Right atrium auricular region (tissue), 2 donors: Measurements from ENCODE around the gene NDC80. TPM values are rescaled to one million over a fixed set of nuclear protein-coding genes. Genes with fewer than 3 reads are reported as not detected.

ENCODE experiments used
- DNase-seq: peaks from one replicate; pipeline ENCODE4 v3.0.0-alpha.2; 2019; ENCODE audit warnings: low spot score
- H3K27ac ChIP-seq, 2 donors: fragments of 200-600 bp; sonication (generic); 1 replicate in 1 of 2; 2 replicates in 1 of 2; pipeline ENCODE4 v1.5.1; 2016 to 2019
- H3K27me3 ChIP-seq, 2 donors: fragments of 200-600 bp; sonication (generic); one replicate each; pipeline versions ENCODE4 v1.5.1 to v1.6.0; 2017 to 2019
- H3K36me3 ChIP-seq: fragments of 200-600 bp; sonication (generic); one replicate; pipeline ENCODE4 v1.5.1; 2016
- H3K4me1 ChIP-seq, 2 donors: fragments of 200-600 bp; sonication (generic); one replicate each; pipeline versions ENCODE4 v1.5.1 to v1.6.0; 2017 to 2019
- H3K4me3 ChIP-seq, 2 donors: fragments of 200-600 bp; sonication (generic); 1 replicate in 1 of 2; 2 replicates in 1 of 2; pipeline ENCODE4 v1.5.1; 2017 to 2019; ENCODE audit warnings: mild to moderate bottlenecking in 1 of 2, moderate library complexity in 1 of 2
- H3K9me3 ChIP-seq, 2 donors: fragments of 200-600 bp; sonication (generic); one replicate each; pipeline ENCODE4 v1.5.1; 2019
- total RNA-seq, 2 donors: library from RNA; depleted of rRNA; stranded (reverse); fragments of >200 nt; gene quantifications; one replicate each; pipeline ENCODE4 v1.1.0, GENCODE V29; 2016
- TF ChIP-seq, protein P1 (sequence below), 2 donors: fragments of 200-600 bp; sonication (generic); IDR thresholded peaks; one replicate each; pipeline ENCODE4 v1.5.1; 2019; ENCODE audit warnings: antibody characterized with exemption in 2 of 2

Gene NDC80
- total RNA-seq, 2 donors from 2014 or later: 0.74 TPM; not detected in 1

DNA sequence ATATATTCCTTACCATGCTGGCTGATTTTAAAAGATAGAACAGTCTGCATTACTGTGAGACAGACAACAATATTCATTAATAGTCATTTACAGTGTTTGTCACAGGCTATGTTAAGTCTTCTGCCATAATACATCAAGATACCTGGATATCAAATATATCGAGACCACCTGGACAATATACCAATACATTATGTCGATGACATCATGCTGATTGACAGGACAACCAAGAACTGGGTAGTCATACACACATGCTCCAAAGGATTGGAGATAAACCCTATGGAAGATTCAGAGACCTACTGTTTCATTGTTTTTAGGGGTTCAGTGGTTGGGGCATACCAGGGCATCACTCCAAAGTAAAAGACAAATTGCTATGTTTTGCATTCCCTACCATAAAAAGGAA lies 57.6 kb downstream of the NDC80 start:
- DNase-seq: no peak
- no peaks in the 10 kb centered on the region for H3K27me3 ChIP-seq
- no peak overlapping the region for H3K27ac ChIP-seq
- H3K9me3 ChIP-seq: no peaks in the 10 kb centered on the region
- no peak overlapping the region for H3K4me3 ChIP-seq
- no peaks in the 10 kb centered on the region for H3K4me1 ChIP-seq
- TF ChIP-seq, protein P1, sequence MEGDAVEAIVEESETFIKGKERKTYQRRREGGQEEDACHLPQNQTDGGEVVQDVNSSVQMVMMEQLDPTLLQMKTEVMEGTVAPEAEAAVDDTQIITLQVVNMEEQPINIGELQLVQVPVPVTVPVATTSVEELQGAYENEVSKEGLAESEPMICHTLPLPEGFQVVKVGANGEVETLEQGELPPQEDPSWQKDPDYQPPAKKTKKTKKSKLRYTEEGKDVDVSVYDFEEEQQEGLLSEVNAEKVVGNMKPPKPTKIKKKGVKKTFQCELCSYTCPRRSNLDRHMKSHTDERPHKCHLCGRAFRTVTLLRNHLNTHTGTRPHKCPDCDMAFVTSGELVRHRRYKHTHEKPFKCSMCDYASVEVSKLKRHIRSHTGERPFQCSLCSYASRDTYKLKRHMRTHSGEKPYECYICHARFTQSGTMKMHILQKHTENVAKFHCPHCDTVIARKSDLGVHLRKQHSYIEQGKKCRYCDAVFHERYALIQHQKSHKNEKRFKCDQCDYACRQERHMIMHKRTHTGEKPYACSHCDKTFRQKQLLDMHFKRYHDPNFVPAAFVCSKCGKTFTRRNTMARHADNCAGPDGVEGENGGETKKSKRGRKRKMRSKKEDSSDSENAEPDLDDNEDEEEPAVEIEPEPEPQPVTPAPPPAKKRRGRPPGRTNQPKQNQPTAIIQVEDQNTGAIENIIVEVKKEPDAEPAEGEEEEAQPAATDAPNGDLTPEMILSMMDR (IDR thresholded peaks at IDR 0.05): no peak
- no peaks in the 10 kb centered on the region for H3K36me3 ChIP-seq

DNA sequence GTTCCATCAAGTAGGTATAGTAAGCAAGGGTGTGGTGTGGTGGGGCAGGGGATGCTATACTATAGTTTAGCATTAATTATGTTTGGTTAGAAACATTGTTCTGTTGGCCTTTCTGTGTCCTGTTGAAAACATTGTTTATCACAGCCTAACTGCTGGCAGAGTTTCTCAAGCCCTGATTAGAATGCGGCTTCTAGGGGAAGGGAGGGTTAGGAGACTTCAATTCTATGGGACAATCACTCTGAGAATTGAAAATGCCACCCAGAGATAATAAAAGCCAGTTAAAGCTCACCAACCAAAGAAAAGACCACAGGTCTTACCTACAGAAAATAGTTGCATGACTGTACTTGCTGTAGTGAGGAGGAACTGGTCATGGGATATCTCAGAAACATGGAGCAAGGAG lies 64.2 kb downstream of the NDC80 start:
- no peaks in the 10 kb centered on the region for H3K9me3 ChIP-seq
- TF ChIP-seq, protein P1 (IDR thresholded peaks at IDR 0.05): no peak
- DNase-seq: no peak
- no peaks in the 10 kb centered on the region for H3K36me3 ChIP-seq
- H3K4me3 ChIP-seq: no peak overlapping the region
- no peaks in the 10 kb centered on the region for H3K27me3 ChIP-seq
- H3K27ac ChIP-seq: peak overlapping the region; percentile 75 to 82
- H3K4me1 ChIP-seq: peaks cover 0 to 11% of the 10 kb centered on the region in 2 donors

DNA sequence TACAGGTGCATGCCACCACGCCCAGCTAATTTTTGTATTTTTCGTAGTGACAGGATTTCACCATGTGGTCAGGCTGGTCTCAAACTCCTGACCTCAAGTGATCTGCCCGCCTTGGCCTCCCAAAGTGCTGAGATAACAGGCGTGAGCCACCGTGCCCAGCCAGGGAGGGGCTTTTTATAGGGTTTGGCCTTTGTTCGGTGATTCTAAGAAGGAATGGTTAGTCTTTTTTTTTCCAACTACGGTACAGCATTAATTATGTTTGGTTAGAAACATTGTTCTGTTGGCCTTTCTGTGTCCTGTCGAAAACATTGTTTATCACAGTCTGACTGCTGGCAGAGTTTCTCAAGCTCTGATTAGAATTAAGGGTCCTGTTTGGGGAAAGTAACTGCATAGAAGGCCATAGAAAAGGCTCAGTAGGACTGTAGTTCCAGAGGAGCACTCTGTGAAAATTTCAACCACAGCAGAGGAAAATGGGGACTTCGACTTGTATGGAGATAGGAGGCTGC lies 64.8 kb downstream of the NDC80 start:
- no peak for DNase-seq
- H3K4me1 ChIP-seq: peaks cover 0 to 11% of the 10 kb centered on the region in 2 donors
- H3K36me3 ChIP-seq: no peaks in the 10 kb centered on the region
- H3K27me3 ChIP-seq: no peaks in the 10 kb centered on the region
- H3K9me3 ChIP-seq: no peaks in the 10 kb centered on the region
- TF ChIP-seq, protein P1 (IDR thresholded peaks at IDR 0.05): no peak
- H3K4me3 ChIP-seq: no peak overlapping the region
- peak overlapping the region; percentile 75 to 82 for H3K27ac ChIP-seq

DNA sequence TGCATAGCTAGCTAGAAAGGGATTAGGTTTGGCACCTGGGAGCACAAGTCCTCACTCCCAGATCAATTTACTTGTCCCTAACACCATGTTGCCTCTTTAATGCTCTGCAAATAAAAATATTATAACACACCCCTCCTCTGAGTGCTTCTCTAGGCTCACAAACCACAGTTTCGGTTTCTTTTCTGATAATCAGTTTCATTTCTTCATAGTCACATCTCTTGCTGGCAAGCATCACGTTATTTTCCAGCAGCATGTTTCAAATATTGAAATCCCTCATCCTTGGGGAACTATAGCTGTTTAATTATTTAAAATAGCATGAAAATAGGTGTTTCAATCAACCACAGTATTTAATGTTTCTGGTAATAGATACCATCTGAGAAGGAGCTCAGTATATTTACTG lies 70.3 kb downstream of the NDC80 start:
- DNase-seq: no peak
- peak overlapping the region in 1 of 2 donors; percentile 26 for H3K27ac ChIP-seq
- H3K9me3 ChIP-seq: no peaks in the 10 kb centered on the region
- H3K27me3 ChIP-seq: no peaks in the 10 kb centered on the region
- no peaks in the 10 kb centered on the region for H3K36me3 ChIP-seq
- peaks cover 0 to under 1% of the 10 kb centered on the region in 2 donors for H3K4me1 ChIP-seq
- H3K4me3 ChIP-seq: peak overlapping the region in 1 of 2 donors; percentile 20
- TF ChIP-seq, protein P1 (IDR thresholded peaks at IDR 0.05): no peak

DNA sequence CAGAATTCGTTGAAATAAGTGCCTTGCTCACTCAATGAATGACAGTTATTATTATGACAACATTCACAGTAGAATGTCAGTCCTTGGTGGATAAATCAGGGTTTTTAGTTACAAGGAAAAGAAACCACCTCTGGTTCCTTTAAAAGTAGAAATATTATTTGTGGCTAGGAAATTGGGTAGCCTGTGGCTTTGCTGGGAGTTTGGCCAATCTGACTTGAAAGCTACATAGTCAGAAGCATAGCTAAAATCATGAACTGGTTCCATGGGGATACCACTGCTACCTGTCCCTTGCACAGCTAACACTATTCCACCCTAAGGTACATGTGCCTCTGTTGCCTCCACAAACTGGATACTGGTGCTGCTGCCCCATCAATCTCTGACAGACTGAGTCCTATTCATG lies 71.4 kb downstream of the NDC80 start:
- TF ChIP-seq, protein P1 (IDR thresholded peaks at IDR 0.05): no peak

DNA sequence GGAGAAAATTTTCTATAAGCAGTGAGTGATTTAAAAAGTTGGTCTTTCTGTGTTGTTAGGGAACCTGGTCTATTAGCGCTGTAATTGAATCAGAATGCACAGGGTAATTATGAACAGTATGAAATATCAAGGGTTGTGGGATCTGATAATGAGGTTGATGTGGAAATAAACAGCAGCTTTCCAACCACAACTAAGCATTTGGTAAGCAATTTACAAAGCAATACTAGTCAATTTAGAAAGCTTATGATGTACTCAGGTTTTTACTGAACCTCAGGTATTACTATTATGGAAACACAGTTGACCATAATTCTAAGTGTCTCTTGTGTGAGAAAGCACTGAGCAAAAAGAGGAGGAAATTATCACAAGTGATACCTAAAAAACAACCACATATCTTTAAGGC lies 73.2 kb downstream of the NDC80 start:
- no peaks in the 10 kb centered on the region for H3K9me3 ChIP-seq
- no peaks in the 10 kb centered on the region for H3K36me3 ChIP-seq
- no peaks in the 10 kb centered on the region for H3K4me1 ChIP-seq
- H3K27me3 ChIP-seq: no peaks in the 10 kb centered on the region
- no peak overlapping the region for H3K27ac ChIP-seq
- no peak for DNase-seq
- TF ChIP-seq, protein P1 (IDR thresholded peaks at IDR 0.05): no peak
- no peak overlapping the region for H3K4me3 ChIP-seq

More for the DNA sequence above, 71.4 kb downstream of the NDC80 start:
- no peak for DNase-seq
- Histone ChIP-seq H3K9me3 (no peaks in the 10 kb centered on the region), H3K27me3 (no peaks in the 10 kb centered on the region), H3K27ac (no peak overlapping the region), H3K36me3 (no peaks in the 10 kb centered on the region), H3K4me1 (no peaks in the 10 kb centered on the region), H3K4me3 (no peak overlapping the region)
